Mesenteric fat pad (tissue), 1 donor: ENCODE results near the gene CYTH4. TPM values are rescaled to one million over a fixed set of nuclear protein-coding genes. Genes with fewer than 3 reads are reported as not detected.

Experiments used
- DNase-seq: peaks from one replicate; pipeline ENCODE4 v3.0.0-alpha.2; 2020; ENCODE audit warnings: low spot score
- total RNA-seq: library from RNA; stranded (reverse); fragmentation: NEBNext Ultra II Directional; extraction: Animal tissue kit (Norgen Biotek cat#: 25700); gene quantifications from one replicate; pipeline ENCODE4 v1.2.1, GENCODE V29; 2021
- donor health status: DM: yes; HTN: yes; CAD: no.

The CYTH4 gene
- total RNA-seq, 1 donor from 2014 or later = 44.7 TPM

DNA sequence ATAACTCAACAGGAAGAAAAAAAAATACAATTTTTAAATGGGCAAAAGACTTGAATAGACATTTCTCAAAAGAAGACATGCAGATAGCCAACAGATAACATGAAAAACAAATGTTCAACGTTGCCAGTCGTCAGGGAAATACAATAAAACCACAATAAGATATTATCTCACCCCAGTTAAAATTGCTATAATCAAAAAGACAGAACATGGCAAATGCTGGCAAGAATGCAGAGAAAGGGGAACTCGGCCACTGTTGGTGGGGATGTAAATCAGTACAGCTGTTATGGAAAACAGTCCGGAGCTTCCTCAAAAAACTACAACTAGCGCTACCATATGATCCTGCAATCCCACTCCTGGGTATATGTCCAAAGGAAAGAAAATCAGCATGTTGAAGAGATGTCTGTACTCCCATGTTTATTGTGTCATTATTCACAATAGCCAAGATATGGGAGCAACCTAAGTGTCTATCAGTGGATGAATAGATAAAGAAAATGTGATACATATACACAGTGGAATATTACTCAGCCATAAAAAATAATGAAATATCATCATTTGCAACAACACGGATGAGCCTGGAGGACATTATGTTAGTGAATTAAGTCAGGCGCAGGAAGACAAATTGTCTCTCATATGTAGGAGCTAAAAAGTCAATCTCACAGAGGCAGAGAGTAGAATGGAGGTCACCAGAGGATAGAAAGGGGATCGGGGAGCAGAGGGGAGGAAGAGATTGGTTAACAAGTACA, 12.2 kb upstream of the CYTH4 start:
- no peak for DNase-seq

DNA sequence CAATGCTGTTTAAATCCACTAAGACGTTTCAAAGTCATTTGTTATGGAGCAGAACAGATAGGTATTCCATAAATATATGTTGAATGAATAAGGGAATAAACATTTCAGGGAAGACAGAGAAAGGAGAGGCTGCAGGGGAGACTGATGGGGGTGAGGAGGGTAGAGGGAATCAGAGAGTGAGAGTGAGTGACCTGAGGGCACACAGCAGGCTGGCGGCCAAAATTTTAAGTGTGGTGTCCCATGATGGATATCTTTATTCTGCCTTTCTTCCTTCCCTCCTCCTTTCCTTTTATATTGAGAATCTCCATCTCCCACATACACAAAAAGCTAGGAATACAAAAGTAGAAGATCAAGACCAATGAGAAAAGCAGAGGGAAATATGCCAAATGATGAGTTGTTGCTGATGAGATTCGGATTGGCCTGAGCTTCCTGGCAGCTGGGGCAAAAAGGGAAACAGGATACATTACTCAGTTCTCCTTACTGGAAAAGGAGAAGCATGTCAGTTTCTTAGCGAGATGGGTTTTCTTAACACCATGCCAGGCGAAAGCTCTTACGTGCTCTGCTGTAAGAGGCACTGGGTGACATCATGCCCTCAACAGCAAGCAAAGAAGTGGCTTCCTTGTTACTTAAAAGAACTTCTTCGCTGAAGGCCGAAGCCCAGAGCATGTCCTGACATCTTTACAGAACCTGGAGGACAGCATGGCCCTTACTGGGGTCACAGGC, 11.2 kb upstream of the CYTH4 start:
- DNase-seq = no peak

DNA sequence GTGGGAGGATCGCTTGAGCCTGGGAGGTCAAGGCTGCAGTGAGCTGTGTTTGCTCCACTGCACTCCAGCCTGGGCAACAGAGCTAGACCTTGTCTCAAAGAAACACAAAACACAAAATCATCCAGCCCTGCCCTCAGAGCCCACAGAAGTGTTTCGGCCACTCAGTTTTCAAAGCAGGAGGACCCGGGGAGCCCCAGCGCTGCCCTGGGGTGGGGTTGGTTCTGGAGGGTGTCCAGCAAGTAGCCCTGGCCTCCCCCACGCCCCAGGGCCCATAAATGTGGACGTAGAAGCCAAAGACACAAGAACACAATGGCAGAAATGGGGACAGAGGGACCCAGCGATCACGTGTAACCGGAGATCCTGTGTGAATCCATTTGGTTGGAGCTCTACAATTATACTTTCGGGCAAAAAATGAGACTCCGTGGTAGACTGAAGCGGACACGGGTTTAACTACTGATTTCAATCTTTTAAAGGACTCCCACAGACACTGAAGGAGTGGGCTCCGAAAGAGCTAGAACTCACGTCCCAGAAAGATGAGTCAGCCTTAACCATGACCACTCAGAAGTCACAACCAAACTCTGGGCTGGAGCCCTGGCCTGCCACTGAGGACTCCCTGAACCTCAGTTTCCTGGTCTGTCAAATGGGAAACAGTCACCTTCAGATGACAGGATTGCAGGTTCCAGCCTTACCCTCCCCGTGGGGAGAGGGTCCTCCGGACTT, 9.0 kb upstream of the CYTH4 start:
- no peak for DNase-seq

DNA sequence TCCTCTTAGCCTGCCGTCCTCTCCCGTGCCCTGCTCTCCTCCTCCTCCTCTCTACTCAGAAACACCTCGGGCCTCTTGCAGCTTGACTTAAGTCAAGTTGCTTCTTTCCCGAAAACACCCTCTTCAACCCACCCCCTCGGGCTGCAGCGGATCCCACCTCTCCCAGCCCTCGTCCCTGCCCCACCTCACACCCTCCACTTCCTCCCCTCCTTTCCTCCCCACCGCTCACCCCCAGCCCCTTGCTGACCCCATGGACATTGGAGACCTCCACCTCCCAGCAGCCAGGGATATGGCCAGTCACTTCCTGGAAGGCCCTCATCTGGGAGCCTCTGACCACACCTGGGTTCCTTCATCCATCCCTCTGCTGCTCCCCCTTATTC, 8.5 kb upstream of the CYTH4 start:
- DNase-seq = no peak

DNA sequence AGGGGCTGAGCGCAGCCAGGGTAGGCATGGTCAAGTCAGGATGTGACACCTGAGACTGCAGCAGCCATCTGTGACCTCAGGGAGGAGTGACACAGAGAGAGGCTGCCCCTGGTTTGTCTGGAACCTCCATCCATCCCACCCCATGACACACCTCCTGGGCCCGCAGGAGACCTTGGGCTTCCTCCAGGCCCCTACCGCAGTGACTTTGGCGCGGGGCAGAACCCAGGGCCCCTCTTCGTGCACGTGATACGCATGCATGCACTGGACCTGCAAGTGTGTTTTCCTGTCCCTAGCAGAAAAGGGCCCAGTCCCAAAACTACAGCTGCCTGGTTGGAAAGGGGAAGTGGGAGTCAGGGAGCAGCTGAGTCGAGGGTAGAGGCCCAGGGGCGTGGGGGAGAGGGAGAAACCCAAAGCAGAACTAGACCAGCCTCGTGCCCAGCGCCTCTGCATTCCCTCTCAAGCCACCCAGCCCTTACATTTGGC, 7.9 kb upstream of the CYTH4 start:
- no peak for DNase-seq

DNA sequence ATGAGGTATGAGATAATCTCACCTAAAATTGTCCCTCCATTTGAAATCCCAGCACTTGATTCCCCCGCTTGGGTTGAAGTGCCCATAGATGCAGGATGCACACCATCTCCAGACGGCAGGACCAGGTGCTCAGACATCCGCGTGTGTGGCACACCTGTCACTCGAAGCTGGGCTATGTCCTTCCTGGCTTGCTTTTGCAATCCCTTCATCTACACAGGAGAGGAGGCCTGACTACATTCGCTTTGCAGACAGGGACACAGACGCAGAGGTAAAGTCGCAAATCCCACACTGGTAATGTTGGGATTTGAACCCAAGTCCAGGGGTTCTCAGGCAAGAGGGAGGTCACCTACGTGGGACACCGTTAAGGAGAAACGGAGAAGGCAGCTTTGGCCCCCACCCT, 7.2 kb upstream of the CYTH4 start:
- DNase-seq = no peak

DNA sequence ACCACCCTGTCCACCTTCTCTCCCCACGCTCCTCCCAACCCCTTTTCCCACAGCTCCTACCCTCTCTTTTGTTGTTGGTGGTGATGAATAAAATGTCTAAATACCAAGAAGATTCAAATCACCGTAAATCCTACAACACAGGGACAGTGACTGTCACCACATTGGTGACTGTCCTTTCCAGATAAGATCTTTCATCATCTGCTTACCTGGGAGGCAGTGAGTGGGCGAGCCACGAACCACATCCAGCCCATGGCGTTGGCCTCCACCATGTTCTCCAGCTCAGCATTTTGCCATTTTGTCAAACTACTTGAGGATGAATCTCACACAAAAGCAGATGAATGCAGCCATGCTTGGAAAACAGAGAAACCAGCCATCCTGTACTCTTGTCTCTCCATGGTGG, 6.7 kb upstream of the CYTH4 start:
- DNase-seq = no peak

DNA sequence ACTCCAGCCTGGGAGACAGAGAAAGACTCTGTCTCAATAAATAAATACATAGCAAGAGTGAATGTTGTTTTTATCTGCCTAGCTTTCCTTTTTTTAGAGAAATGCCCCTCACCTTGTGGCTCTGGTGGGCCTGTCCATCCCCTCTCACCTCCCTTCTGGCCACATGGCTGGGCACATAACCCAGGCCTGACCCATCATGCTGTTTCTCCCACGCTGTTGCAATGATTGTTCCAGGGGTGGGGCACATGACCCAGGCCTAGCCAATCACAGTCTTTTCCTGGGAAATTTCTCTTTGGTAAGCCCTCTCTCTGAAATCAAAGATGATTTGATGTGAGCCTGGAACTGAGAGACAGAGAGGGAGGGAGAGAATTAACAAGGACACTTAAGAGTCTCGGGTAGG, 5.5 kb upstream of the CYTH4 start:
- no peak for DNase-seq

DNA sequence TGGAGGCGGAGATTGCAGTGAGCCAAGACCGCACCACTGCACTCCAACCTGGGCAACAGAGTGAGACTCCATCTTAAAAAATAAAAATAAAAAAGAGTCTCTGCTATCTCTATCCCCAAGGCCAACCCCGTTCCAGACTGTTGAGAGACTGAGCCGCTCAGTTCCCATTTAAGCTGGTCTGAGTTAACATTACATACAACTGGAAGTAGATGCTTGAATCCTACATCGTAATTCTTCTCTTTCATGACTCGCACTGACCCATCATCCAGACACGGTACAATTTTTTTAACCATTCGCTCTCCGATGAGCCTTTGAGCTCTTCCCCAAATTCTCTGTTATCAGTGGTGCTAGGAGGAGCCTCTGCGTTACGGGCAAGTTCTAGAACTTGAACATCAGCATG, 4.9 kb upstream of the CYTH4 start:
- DNase-seq = no peak

DNA sequence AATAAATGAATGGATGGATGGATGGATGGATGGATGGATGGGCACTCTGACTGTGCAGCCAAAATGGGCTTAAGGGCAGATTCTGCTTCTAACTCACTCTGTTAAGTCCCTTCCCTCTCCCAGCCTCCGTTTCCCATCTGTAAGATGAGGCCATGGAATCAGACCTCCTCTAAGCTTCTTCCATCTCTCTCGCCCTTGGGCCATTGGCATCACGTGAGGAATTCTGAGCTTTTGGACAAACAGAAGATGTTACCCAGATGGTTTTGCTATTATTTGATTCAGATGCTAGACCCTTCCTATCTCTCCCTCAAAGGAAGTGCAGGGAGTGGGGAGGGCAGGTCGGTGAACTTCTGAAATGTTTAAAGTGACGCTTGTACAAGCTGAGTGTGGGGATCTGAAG, 4.0 kb upstream of the CYTH4 start:
- DNase-seq = no peak

DNA sequence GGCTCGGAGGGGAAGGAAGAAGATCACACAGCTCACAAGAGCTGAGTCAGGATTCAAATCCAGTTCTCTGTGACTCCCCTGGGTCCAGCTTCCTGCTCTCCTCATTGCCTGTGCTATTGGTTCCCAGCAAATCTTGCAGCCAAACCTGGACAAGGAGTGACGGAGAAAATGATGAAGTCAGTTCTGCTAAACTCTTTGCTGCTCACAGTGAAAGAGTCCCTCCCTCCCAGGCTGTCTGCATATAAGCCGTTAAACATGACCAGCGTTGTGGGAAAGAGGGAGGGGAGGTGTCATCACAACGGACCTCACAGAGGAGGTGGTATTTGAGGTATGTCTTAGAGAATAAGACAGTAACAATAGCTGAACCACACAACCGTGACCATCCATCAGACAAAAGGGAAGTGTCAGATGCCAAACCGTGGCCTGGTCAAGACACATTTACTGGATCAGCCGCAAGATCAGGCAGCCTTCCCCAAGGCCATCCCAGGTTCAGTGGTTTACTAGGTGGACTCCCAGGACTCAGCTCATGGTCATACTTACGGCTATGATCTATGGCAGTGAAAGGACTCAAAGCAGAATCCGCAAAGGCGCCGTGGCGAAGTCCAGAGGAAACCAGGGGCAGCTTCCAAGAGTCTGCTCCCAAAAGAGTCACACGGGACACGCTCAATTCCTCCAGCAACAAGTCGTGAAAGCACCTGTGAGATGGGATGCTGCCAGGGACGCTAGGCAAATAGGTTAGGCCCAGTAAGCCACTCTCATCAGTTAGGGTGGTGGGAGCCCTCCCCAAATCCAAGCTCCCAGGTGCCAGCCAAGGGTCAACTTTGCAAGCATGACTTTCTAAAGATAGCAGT, 2.8 kb upstream of the CYTH4 start:
- DNase-seq = no peak

DNA sequence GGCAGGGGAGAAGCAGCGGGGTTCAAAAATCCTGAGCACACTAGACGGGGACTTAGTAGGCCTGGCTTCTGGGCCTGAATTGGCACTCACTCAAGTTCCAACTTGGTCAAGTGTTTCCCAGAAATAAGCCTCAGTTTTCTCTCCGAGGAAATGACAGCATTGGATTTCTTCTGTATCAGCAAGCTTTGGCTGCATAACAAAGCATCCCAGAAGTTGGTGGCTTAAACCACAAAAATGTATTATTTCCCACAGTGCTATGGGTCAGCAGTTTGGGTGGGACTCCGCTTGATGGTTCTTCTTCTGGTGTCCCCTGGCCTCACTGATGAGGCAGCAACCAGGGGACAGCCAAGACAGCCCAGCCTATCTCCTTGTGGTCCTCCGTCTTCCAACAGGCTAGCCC, 1.6 kb upstream of the CYTH4 start:
- DNase-seq = no peak

DNA sequence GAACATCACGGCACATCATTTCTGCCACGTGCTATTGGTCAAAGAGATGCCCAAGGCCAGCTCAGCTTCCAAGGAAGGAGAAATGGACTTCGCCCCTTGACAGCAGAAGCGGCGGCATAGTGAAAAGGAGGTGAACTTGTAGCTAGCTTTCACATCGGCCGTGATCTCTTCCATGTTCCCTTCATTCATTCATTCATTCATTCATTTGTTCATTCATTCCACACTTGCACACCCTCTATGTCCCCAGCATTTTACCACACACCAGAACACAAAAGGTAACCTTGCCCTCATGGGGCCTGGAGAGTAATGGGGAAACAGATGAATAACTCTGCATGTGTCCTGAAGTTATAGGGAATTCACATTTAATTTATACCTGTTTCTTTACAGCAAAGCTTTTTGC, 1.1 kb upstream of the CYTH4 start:
- no peak for DNase-seq

DNA sequence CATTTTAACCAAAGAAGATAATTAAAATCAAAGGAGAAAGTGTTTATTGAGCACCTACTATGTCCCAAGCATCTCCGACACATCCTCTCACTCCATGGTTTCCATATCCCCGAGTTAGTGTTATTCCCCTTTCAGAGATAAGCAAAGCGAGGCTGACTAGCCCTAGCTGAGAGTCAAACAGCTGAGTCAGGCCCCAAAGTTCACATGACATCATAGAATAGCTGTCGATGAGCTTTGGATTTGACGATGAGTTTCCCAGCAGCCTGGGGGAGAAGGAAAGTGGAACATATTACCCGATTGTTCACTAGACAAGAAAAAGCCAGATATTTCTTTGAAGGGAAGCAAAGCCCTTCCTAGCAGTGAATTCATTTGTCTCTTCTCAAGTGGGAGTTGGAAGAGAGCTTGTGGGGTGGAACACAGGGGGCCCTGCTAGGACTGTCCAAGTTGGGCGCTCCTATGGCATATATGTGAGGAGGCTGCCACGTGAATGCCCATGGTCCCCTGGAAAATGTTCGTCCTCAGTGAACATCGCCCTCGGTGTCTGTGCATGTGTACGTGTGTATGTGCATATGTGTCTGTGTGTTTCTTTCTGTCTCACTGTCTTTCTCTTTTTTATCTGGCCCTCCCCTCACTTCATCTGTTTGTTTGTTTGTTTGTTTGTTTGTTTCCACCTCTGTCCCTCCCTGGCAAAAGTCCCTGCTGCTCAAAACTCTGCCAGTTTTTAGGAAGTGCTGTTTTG, 493 bp upstream of the CYTH4 start:
- no peak for DNase-seq

DNA sequence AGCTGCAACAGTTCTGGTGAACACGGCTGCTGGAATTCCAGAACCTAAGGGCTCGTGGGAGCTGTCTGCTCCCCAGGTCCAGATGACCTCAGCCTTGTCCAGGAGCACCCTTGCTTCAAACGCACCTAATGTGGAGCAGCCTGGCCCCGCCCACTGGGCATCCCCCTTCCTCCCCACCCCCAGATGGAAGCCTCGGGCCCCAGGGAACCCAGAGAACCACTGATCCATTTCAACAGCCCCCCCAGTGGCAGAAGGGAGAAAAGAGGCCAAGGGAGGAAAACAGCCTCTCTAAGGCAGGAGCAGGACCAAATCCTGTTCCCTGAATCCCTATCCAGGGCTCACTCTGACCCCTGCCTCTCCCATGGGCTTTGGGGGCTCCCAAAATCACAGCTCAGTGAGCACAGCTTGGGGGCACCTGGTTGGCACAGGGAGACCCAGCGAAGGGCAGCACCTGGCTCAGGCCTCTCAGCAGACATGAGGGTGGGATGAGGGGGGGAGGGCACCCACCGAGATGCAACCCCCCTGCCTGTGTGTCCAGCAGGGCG, 1.2 kb downstream of the CYTH4 start:
- no peak for DNase-seq

DNA sequence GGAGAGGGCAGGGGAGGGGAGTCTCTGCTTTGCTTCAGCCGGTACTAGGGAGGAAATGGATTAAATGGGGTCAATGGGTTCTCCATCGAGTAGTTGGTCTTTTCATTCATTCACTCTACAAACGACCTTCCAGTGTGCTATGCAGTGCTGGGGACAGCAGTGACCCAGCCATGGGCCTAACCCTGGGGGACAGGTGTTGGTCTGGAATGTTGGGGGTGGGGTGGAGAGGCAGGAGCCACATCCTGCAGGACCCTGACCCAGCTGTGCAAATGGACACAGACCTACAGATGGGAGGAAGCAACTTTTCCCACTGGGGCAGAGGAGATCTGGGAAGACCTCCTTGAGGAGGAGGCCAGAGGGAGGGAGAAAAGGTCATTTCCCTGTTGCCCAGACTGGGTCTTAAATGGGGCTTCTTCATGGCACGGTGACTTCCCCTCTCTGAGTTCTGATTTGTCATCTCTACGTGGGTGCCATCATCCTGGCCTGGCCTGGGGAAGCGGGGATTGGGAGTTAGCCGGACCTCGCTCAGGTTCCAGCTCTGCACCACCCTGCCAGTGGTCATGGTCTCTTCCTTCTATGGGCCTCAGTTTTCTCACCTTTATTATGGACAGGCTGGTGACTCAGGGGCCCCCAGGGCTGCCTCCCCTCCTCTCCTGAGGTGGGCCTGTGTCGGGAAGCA, 2.0 kb downstream of the CYTH4 start:
- DNase-seq = no peak

DNA sequence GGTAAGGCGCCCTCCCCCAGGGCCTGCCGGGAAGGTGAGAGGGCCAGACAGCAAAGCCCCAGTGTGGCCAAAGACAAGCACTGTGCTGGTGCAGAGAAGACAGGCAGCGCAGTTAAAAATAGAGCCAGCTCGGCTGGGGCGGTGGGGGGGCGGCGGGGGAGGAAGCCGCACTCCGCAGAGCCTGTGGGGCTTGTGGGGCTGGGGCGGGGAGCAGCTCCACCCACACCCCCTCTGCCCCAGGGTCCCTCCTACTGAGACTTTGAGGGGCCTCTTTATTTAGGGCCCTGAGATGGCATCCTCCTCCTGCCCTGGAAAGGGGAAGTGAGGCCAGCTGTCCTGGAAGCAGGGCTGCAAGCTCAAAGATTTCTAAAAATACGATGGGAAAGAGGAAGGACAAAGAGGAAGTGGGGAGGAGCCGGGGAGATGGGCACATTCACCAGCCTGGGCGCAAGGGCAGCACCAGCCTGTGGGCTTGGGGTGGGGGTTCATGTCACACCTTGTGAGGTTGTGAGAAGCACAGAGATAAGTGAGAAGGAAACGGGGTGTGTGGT, 2.6 kb downstream of the CYTH4 start:
- no peak for DNase-seq

DNA sequence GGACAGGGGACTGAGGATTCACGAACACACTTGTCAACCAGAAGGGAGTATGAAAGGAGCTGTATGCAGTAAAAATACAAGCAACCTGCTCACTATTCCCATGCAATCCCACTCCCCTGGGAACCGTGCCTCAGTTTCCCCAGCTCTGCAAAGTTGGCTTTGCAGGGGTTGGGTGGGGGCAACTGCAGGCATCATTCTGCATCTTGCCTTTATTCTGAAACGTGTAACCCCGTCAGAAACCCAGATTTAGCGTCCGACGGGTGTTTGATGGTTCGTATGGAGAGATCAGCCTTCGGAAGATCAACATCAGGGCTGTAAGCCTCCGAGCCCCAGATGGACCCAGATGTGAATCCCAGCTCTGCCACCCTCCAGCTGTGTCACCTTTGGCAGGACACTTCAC, 3.6 kb downstream of the CYTH4 start:
- no peak for DNase-seq

DNA sequence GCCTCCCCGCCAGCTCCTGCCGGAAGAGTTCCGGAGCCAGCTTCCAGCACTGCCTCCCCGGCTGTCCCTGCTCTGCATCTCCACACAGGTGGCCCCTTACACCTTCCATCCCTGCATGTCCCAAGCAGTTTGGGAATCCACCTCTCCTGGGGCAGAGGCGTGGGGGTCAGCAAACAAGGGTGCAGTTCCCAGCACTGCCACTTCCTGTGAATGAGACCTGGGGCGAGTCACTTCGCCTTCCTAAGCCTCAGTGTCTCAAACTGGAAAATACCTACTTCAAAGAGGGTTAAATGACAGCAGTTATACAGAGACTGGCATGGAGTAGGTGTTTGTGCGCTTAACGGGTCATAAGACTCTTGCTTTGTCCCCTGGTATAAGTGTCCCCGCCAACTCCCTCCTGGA, 5.2 kb downstream of the CYTH4 start:
- no peak for DNase-seq

DNA sequence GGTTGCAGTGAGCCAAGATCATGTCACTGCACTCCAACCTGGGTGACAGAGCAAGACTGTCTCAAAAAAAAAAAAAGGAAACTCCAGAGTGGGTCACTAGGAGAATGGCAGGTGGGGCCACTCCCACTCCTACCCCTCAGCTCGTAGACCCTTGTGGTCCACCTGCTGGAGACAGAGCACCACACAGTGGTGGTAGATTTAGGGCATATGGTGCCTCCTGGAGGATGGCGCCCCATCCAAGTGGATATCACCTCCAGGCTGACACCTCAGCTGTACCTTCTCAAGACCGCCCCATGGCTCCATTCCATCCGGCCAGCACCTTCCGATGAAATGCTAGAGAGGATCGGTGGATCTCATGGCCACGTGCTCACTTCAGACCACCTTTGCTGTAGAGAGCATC, 6.2 kb downstream of the CYTH4 start:
- DNase-seq = no peak
